HCT116 (cell line): Measurements from ENCODE around the gene WNK1. TPM values are rescaled to one million over a fixed set of nuclear protein-coding genes. Genes with fewer than 3 reads are reported as not detected.

Source experiments
- ATAC-seq: fragments of 200-7000 bp; cut with Tn5 transposase; 2 replicates; pipeline ENCODE4 v1.9.1; 2020; ENCODE audit warnings: mild to moderate bottlenecking, moderate library complexity
- BruUV-seq: library from RNA; stranded (reverse); fragments of 400-500 nt; replicated peaks from 2 replicates; lab custom pipeline; 2021; lab: Mats Ljungman, UMichigan
- CTCF ChIA-PET: fragments of 300-600 bp; sonication (Branson Sonifier 250); formaldehyde crosslinking; loops from one replicate; lab custom pipeline; 2021; ENCODE audit warnings: antibody characterized with exemption; lab: Charles Lee
- POLR2A ChIA-PET: fragments of 300-600, 350-600 bp; sonication (Branson Sonifier 250); formaldehyde crosslinking; loops from one replicate; lab custom pipeline; 2021; ENCODE audit warnings: antibody characterized with exemption; lab: Charles Lee
- RAD21 ChIA-PET, 2 experiments: fragments of 300-600 bp; sonication (Branson Sonifier 250); formaldehyde crosslinking; loops; one replicate each; lab custom pipeline; 2023; ENCODE audit warnings: low total read pairs in 2 of 2; ENCODE audit not compliant: uncharacterized antibody in 2 of 2, unreplicated experiment in 2 of 2, low non-redundant PET in 1 of 2; lab: Charles Lee
- DNase-seq: peaks from one replicate; pipeline ENCODE4 v3.0.0-alpha.2; 2010; ENCODE audit warnings: low read depth, low spot score
- H2AFZ ChIP-seq: fragments of 200-600 bp; shearing (Covaris generic), sonication (generic); 2 replicates; pipeline ENCODE4 v1.6.1; 2017; ENCODE audit warnings: low read depth, mixed run types, mixed read lengths, antibody characterized with exemption, low read length; ENCODE audit not compliant: poor library complexity, severe bottlenecking
- H3K27ac ChIP-seq: 2 replicates; pipeline ENCODE4 v1.5.1; 2012; ENCODE audit warnings: low read depth, low read length
- H3K27me3 ChIP-seq: fragments of 200-600 bp; sonication (generic); 2 replicates; pipeline ENCODE4 v1.6.1; 2016; ENCODE audit warnings: mixed run types, low read length, mixed read lengths; ENCODE audit not compliant: insufficient read depth
- H3K36me3 ChIP-seq, 2 experiments: fragments of 200-500 bp in 1 of 2; fragments of 200-600 bp in 1 of 2; sonication (Bioruptor generic) in 1 of 2; sonication (generic) in 1 of 2; 2 replicates each; pipeline versions ENCODE4 v1.5.1 to v1.6.1; 2014 to 2016; ENCODE audit warnings: low read length in 2 of 2, inconsistent platforms in 1 of 2, mixed read lengths in 1 of 2, mixed run types in 1 of 2; ENCODE audit not compliant: insufficient read depth in 2 of 2, control insufficient read depth in 1 of 2
- H3K4me1 ChIP-seq, 2 experiments: fragments of 200-600 bp in 1 of 2; sonication (generic) in 1 of 2; 2 replicates each; pipeline versions ENCODE4 v1.5.1 to v1.6.1; 2012 to 2017; ENCODE audit warnings: low read length in 2 of 2, inconsistent platforms in 1 of 2, mild to moderate bottlenecking in 1 of 2, mixed read lengths in 1 of 2, mixed run types in 1 of 2, moderate library complexity in 1 of 2; ENCODE audit not compliant: insufficient read depth in 2 of 2, control insufficient read depth in 1 of 2
- H3K4me2 ChIP-seq: fragments of 200-600 bp; sonication (generic); 2 replicates; pipeline ENCODE4 v1.6.1; 2017; ENCODE audit warnings: mixed run types, low read length, mixed read lengths
- H3K4me3 ChIP-seq, 2 experiments: fragments of 200-600 bp in 1 of 2; sonication (generic) in 1 of 2; replicated peaks in 1 of 2; 2 replicates each; pipeline ENCODE4 v1.5.1; 2011 to 2016; ENCODE audit warnings: low read length in 2 of 2, control low read depth in 1 of 2, low read depth in 1 of 2, mild to moderate bottlenecking in 1 of 2, mixed read lengths in 1 of 2, mixed run types in 1 of 2
- H3K79me2 ChIP-seq: fragments of 200-600 bp; sonication (generic); 2 replicates; pipeline ENCODE4 v1.6.1; 2017; ENCODE audit warnings: mild to moderate bottlenecking, mixed run types, low read length, moderate library complexity, mixed read lengths; ENCODE audit not compliant: insufficient read depth
- H3K9ac ChIP-seq: fragments of 200-600 bp; sonication (generic); 2 replicates; pipeline ENCODE4 v1.6.1; 2016; ENCODE audit warnings: low read length, mixed read lengths
- H3K9me2 ChIP-seq: fragments of 200-600 bp; sonication (generic), shearing (Covaris generic); 2 replicates; pipeline ENCODE4 v1.6.1; 2017; ENCODE audit warnings: mixed run types, mild to moderate bottlenecking, moderate library complexity; ENCODE audit not compliant: insufficient read depth
- H3K9me3 ChIP-seq, 2 experiments: fragments of 200-500 bp in 1 of 2; fragments of 200-600 bp in 1 of 2; sonication (Bioruptor generic) in 1 of 2; sonication (generic) in 1 of 2; 2 replicates each; pipeline ENCODE4 v1.6.1; 2014 to 2017; ENCODE audit warnings: low read length in 2 of 2, mixed read lengths in 2 of 2, inconsistent platforms in 1 of 2, low read depth in 1 of 2, mild to moderate bottlenecking in 1 of 2, mixed run types in 1 of 2, moderate library complexity in 1 of 2; ENCODE audit not compliant: control insufficient read depth in 1 of 2, insufficient read depth in 1 of 2
- H4K20me1 ChIP-seq: fragments of 200-600 bp; sonication (generic), shearing (Covaris generic); 2 replicates; pipeline ENCODE4 v1.6.1; 2017; ENCODE audit warnings: mixed run types, mild to moderate bottlenecking, moderate library complexity; ENCODE audit not compliant: insufficient read depth
- CBX3 ChIP-seq: IDR thresholded peaks from 2 replicates; pipeline ENCODE4 v1.6.1; 2012; ENCODE audit warnings: low read depth
- CEBPB ChIP-seq: IDR thresholded peaks from 2 replicates; pipeline ENCODE4 v1.6.1; 2012; ENCODE audit warnings: low read depth
- EGR1 ChIP-seq: IDR thresholded peaks from 2 replicates; pipeline ENCODE4 v1.6.1; 2012; ENCODE audit warnings: low read depth
- EZH2 ChIP-seq: fragments of 200-600 bp; sonication (generic); IDR thresholded peaks from 2 replicates; pipeline ENCODE4 v1.6.1; 2017; ENCODE audit warnings: antibody characterized with exemption, mixed run types
- EZH2phosphoT487 ChIP-seq: fragments of 200-600 bp; IDR thresholded peaks from 2 replicates; pipeline ENCODE4 v1.6.1; 2018; ENCODE audit warnings: antibody characterized with exemption, borderline replicate concordance
- FOSL1 ChIP-seq: IDR thresholded peaks from 2 replicates; pipeline ENCODE4 v1.6.1; 2012; ENCODE audit warnings: low read depth
- JUND ChIP-seq: IDR thresholded peaks from 2 replicates; pipeline ENCODE4 v1.6.1; 2012
- POLR2A ChIP-seq: IDR thresholded peaks from 2 replicates; pipeline ENCODE4 v1.7.0; 2011; ENCODE audit warnings: borderline replicate concordance; ENCODE audit not compliant: insufficient read depth, insufficient read length; ENCODE audit errors: extremely low read depth
- POLR2AphosphoS5 ChIP-seq: IDR thresholded peaks from 2 replicates; pipeline ENCODE4 v1.6.1; 2011; ENCODE audit warnings: mild to moderate bottlenecking, low read depth, low read length, moderate library complexity
- RAD21 ChIP-seq: IDR thresholded peaks from 2 replicates; pipeline ENCODE4 v1.6.1; 2012; ENCODE audit warnings: low read depth, mild to moderate bottlenecking
- SIN3A ChIP-seq: IDR thresholded peaks from 2 replicates; pipeline ENCODE4 v1.6.1; 2012; ENCODE audit warnings: low read depth
- SP1 ChIP-seq: IDR thresholded peaks from 2 replicates; pipeline ENCODE4 v1.6.1; 2012; ENCODE audit warnings: low read depth
- SRF ChIP-seq: IDR thresholded peaks from 2 replicates; pipeline ENCODE4 v1.6.1; 2012; ENCODE audit warnings: low read depth
- TCF7L2 ChIP-seq: IDR thresholded peaks from 2 replicates; pipeline ENCODE4 v1.7.0; 2011; ENCODE audit warnings: borderline replicate concordance, inconsistent platforms; ENCODE audit not compliant: insufficient read depth, insufficient read length; ENCODE audit errors: extremely low read depth
- YY1 ChIP-seq: IDR thresholded peaks from 2 replicates; pipeline ENCODE4 v1.6.1; 2011; ENCODE audit warnings: low read length, low read depth, moderate library complexity, mild to moderate bottlenecking; ENCODE audit not compliant: insufficient replicate concordance; ENCODE audit errors: extremely low read depth
- intact Hi-C: fragments of 100-400 bp; cut with micrococcal nuclease; formaldehyde crosslinking; loops from 2 replicates; pipeline ENCODE4 v1.10.0; 2022
- total RNA-seq: library from RNA; stranded (reverse); gene quantifications from one replicate; pipeline ENCODE4 v1.2.1, GENCODE V29; 2021; ENCODE audit not compliant: unreplicated experiment
- TF ChIP-seq, protein P1 (sequence below): IDR thresholded peaks from 2 replicates; pipeline ENCODE4 v1.6.1; 2012
- TF ChIP-seq, protein P2 (sequence below): IDR thresholded peaks from 2 replicates; pipeline ENCODE4 v1.6.1; 2012
- TF ChIP-seq, protein P3 (sequence below): IDR thresholded peaks from 2 replicates; pipeline ENCODE4 v1.6.1; 2011; ENCODE audit warnings: mild to moderate bottlenecking, low read length, moderate library complexity; ENCODE audit not compliant: insufficient replicate concordance; ENCODE audit errors: extremely low read depth

Gene WNK1
- total RNA-seq, 1 experiment from 2014 or later: 81.0 TPM

DNA sequence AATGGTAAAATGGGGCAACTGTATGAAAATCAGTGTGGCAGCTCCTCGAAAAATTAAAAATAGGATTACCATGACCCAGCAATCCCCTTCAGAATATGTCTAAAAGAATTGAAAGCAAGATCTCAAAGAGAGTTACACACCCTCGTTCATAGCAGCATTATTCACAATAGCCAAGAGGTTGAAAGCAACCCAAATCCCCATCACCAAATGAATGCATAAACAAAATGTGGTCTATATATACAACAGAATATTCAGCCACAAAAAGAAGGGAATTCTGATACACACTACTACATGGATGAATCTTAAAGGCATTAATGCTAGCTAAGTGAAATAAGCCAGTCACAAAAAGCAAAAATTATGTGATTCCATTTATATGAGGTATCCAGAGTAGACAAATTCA lies 169.9 kb downstream of the WNK1 start:
- ATAC-seq: no peak
- Histone ChIP-seq H3K9me3 (no peaks in the 10 kb centered on the region), H3K4me1 (no peaks in the 10 kb centered on the region), H3K4me2 (no peak overlapping the region), H3K9ac (no peak overlapping the region), H3K4me3 (no peak overlapping the region), H3K9me2 (no peaks in the 10 kb centered on the region), H3K27me3 (no peaks in the 10 kb centered on the region), H3K36me3 (peaks cover 21 to 30% of the 10 kb centered on the region in 2 experiments), H3K27ac (no peak overlapping the region), H3K79me2 (no peaks in the 10 kb centered on the region), H4K20me1 (no peaks in the 10 kb centered on the region), H2AFZ (no peak overlapping the region)
- intact Hi-C loops: no loop called here
- BruUV-seq: no TSS peak
- no peak for DNase-seq
- RAD21 ChIA-PET: no interaction called here
- POLR2A ChIA-PET: no interaction called here
- CTCF ChIA-PET: no interaction called here
- TF ChIP-seq CBX3 (no peak), POLR2A (no peak), POLR2AphosphoS5 (no peak), SP1 (no peak), CEBPB (no peak), EZH2 (no peak), EZH2phosphoT487 (no peak), SRF (no peak), EGR1 (no peak), YY1 (no peak), SIN3A (no peak), JUND (no peak), RAD21 (no peak), TCF7L2 (no peak), FOSL1 (no peak)
- TF ChIP-seq, protein P1, sequence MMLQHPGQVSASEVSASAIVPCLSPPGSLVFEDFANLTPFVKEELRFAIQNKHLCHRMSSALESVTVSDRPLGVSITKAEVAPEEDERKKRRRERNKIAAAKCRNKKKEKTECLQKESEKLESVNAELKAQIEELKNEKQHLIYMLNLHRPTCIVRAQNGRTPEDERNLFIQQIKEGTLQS: no peak
- TF ChIP-seq, protein P2, sequence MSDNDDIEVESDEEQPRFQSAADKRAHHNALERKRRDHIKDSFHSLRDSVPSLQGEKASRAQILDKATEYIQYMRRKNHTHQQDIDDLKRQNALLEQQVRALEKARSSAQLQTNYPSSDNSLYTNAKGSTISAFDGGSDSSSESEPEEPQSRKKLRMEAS: no peak
- TF ChIP-seq, protein P3, sequence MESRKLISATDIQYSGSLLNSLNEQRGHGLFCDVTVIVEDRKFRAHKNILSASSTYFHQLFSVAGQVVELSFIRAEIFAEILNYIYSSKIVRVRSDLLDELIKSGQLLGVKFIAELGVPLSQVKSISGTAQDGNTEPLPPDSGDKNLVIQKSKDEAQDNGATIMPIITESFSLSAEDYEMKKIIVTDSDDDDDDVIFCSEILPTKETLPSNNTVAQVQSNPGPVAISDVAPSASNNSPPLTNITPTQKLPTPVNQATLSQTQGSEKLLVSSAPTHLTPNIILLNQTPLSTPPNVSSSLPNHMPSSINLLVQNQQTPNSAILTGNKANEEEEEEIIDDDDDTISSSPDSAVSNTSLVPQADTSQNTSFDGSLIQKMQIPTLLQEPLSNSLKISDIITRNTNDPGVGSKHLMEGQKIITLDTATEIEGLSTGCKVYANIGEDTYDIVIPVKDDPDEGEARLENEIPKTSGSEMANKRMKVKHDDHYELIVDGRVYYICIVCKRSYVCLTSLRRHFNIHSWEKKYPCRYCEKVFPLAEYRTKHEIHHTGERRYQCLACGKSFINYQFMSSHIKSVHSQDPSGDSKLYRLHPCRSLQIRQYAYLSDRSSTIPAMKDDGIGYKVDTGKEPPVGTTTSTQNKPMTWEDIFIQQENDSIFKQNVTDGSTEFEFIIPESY: no peak
